GM12864 (cell line): Measurements from ENCODE around the gene GNAS.
A peak's percentile ranks its signal among the peaks of the same experiment; 100 is the strongest.

Source experiments
- DNase-seq: peaks from one replicate; pipeline ENCODE4 v3.0.0-alpha.2; 2011; ENCODE audit warnings: low read depth
- H3K4me3 ChIP-seq: 2 replicates; pipeline ENCODE4 v1.5.1; 2011; ENCODE audit warnings: mild to moderate bottlenecking, low read depth, low read length, control low read depth
- CTCF ChIP-seq: IDR thresholded peaks from 2 replicates; pipeline ENCODE4 v1.5.1; 2011; ENCODE audit warnings: low read depth, mild to moderate bottlenecking, moderate library complexity, low read length, control low read depth, inconsistent platforms; ENCODE audit errors: missing control alignments

Gene GNAS

GRCh38 chr20:58864346-58864745 lies 11.8 kb downstream of the GNAS start:
- no peak overlapping the region for H3K4me3 ChIP-seq
- DNase-seq = no peak
- peak; percentile 36 for TF ChIP-seq CTCF

GRCh38 chr20:58865843-58866242 lies 13.3 kb downstream of the GNAS start:
- TF ChIP-seq CTCF = no peak
- no peak for DNase-seq
- no peak overlapping the region for H3K4me3 ChIP-seq

- no peak for DNase-seq
- TF ChIP-seq CTCF = no peak
- no peak overlapping the region for H3K4me3 ChIP-seq
Measured at GRCh38 chr20:58867211-58867610, 14.7 kb downstream of the GNAS start.

GRCh38 chr20:58868795-58869194 lies 16.3 kb downstream of the GNAS start:
- no peak for DNase-seq
- H3K4me3 ChIP-seq = no peak overlapping the region
- no peak for TF ChIP-seq CTCF

- no peak for TF ChIP-seq CTCF
- no peak for DNase-seq
- no peak overlapping the region for H3K4me3 ChIP-seq
Measured at GRCh38 chr20:58869662-58870227, 17.2 kb downstream of the GNAS start.

GRCh38 chr20:58870293-58871014 lies 17.9 kb downstream of the GNAS start:
- no peak for DNase-seq
- H3K4me3 ChIP-seq = no peak overlapping the region
- peak; percentile 87 for TF ChIP-seq CTCF

- TF ChIP-seq CTCF = no peak
- no peak for DNase-seq
- H3K4me3 ChIP-seq = no peak overlapping the region
Measured at GRCh38 chr20:58871533-58872102, 19.1 kb downstream of the GNAS start.
